ENCODE measurements around the gene KIAA1217. TPM values are rescaled to one million over a fixed set of nuclear protein-coding genes. Genes with fewer than 3 reads are reported as not detected.

KIAA1217 gene
- polyA plus RNA-seq, 1 experiment, result 2.2 TPM

DNA sequence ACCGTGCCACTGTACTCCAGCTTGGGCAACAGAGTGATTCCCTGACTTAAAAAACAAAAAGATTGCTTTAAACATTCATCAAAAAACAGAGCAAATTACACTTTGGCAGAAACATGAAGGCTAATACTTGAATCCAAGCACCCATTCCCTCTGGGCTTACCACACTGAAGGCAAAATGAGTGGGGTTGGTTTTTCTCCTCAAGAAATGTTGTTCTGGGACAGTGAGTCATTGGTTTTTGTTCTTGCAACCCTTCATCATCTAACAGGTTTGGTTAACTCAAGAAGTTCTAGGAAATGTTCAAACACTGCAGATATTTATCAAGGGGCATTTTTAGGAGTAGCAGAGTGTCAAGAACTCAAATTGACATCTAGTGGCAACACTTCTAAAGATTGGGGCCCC is 60.5 kb downstream of the KIAA1217 start:
- Histone ChIP-seq H3K27me3 (ENCODE audit: control insufficient read depth, insufficient read depth, low read length) (no peaks in the 10 kb centered on the region), H3K4me3 (ENCODE audit: low read depth, low read length) (no peak overlapping the region), H3K36me3 (ENCODE audit: control insufficient read depth, insufficient read depth, low read length) (no peaks in the 10 kb centered on the region)
- TF ChIP-seq, protein P1, sequence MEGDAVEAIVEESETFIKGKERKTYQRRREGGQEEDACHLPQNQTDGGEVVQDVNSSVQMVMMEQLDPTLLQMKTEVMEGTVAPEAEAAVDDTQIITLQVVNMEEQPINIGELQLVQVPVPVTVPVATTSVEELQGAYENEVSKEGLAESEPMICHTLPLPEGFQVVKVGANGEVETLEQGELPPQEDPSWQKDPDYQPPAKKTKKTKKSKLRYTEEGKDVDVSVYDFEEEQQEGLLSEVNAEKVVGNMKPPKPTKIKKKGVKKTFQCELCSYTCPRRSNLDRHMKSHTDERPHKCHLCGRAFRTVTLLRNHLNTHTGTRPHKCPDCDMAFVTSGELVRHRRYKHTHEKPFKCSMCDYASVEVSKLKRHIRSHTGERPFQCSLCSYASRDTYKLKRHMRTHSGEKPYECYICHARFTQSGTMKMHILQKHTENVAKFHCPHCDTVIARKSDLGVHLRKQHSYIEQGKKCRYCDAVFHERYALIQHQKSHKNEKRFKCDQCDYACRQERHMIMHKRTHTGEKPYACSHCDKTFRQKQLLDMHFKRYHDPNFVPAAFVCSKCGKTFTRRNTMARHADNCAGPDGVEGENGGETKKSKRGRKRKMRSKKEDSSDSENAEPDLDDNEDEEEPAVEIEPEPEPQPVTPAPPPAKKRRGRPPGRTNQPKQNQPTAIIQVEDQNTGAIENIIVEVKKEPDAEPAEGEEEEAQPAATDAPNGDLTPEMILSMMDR (IDR thresholded peaks at IDR 0.05; ENCODE audit: insufficient read depth, low read depth, low read length), result no peak
- no peak for DNase-seq (ENCODE audit: low read depth)
- POLR2A ChIA-PET, result no interaction called here
- CTCF ChIA-PET, result no interaction called here

DNA sequence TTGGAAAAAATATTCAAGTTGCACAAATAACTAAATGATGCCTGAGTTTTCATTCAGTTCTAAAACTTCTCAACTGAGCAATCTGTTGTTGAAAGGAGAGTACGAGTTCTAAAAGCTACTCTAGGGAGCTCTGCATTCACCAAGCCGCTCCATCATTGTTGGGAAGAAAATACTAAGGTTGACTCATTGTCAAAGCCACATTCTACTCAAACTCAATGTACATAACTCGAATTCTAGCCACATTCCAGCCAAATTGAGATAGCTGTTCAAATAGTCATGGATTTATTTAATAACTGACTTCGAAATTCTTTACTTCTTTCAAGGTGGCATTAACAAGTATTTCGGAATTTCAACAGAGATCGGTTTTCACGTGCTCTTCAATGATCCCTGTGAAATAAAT is 63.4 kb downstream of the KIAA1217 start:
- no peak for DNase-seq (ENCODE audit: low read depth)
- H3K36me3 ChIP-seq (ENCODE audit: control insufficient read depth, insufficient read depth, low read length), result no peaks in the 10 kb centered on the region
- TF ChIP-seq, protein P1 (IDR thresholded peaks at IDR 0.05; ENCODE audit: insufficient read depth, low read depth, low read length), result no peak
- no peak overlapping the region for H3K4me3 ChIP-seq (ENCODE audit: low read depth, low read length)
- POLR2A ChIA-PET, result no interaction called here
- H3K27me3 ChIP-seq (ENCODE audit: control insufficient read depth, insufficient read depth, low read length), result no peaks in the 10 kb centered on the region
- CTCF ChIA-PET, result interaction anchor here (0.7 kb wide), 1 partner anchor 76 kb away, joined by 3 read pairs; no protein-coding TSS in a partner anchor

DNA sequence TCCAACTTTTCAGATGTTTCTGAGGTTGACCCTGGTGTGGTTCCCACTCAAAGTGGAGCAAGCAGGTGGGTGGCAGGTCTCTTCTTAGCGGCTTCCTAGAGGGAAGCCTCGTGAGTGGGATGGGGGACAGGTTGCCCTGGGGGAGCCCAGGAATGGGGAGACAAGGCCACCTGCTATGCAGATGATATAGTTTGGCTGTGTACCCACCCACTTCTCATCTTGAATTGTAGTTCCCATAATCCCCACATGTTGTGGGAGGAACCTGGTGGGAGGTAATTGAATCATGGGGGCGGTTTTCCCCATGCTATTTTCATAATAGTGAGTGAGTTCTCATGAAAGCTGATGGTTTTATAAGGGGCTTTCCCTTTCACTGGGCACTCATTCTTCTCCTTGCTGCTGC is 68.3 kb downstream of the KIAA1217 start:
- Histone ChIP-seq H3K27me3 (ENCODE audit: control insufficient read depth, insufficient read depth, low read length) (no peaks in the 10 kb centered on the region), H3K36me3 (ENCODE audit: control insufficient read depth, insufficient read depth, low read length) (no peaks in the 10 kb centered on the region), H3K4me3 (ENCODE audit: low read depth, low read length) (no peak overlapping the region)
- TF ChIP-seq, protein P1 (IDR thresholded peaks at IDR 0.05; ENCODE audit: insufficient read depth, low read depth, low read length), result no peak
- POLR2A ChIA-PET, result no interaction called here
- CTCF ChIA-PET, result interaction anchor here (1.1 kb wide), 1 partner anchor 20 kb away, joined by 5 read pairs; no protein-coding TSS in a partner anchor
- DNase-seq (ENCODE audit: low read depth), result no peak

DNA sequence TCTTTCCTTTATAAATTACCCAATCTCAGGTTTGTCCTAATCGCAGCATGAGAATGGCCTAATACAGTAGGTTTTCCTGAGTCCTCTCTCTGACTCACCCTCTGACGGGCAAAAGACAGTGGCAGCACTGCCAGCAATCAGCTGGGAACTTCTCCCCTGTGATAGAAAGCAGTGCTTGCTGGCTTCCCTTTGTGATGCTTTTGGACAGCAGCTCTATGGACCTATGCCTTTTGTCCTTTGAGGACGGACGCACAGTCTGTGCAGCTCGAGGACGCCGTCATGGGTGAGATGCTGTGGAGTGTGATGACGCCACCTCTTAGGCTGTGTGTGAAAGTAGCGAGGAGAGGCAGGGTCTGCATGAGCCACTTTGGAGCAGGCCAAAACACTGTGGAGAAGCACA is 68.8 kb downstream of the KIAA1217 start:
- DNase-seq (ENCODE audit: low read depth), result no peak
- CTCF ChIA-PET, result no interaction called here
- no peaks in the 10 kb centered on the region for H3K27me3 ChIP-seq (ENCODE audit: control insufficient read depth, insufficient read depth, low read length)
- POLR2A ChIA-PET, result no interaction called here
- TF ChIP-seq, protein P1 (IDR thresholded peaks at IDR 0.05; ENCODE audit: insufficient read depth, low read depth, low read length), result no peak
- H3K4me3 ChIP-seq (ENCODE audit: low read depth, low read length), result no peak overlapping the region
- no peaks in the 10 kb centered on the region for H3K36me3 ChIP-seq (ENCODE audit: control insufficient read depth, insufficient read depth, low read length)

DNA sequence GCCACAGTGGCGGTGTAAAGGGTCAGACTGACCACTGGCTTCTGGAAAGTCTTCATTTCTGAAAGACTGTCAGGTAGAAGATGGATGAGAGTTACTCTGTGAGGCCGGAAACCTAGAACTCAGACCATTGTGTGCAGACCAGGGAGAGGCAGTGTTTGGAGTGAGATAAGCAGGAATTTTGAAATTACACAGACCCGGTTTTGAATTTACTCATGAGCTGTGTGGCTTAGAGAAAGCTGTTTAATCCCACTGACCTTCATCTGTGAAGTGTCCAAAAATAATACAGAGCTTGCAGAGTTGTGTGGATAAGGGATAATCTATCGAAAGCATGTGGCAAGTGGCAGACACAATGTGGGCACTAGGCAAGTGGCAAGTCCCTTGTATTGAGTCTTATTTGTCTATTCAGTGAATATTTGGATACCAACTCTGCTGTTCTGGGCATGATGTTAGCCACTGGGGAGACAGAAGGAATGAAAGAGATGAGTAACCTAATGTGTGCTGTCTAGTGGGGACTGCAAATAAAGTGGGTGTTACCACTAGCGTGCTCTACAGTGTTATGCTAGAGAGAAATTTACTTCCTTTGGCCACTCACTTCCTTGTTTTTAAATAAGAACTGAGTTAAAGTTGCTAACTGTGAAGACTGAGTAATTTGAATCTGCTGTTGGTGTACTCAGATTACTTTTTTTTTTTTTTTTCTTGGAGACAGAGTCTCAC is 69.4 kb downstream of the KIAA1217 start:
- DNase-seq (ENCODE audit: low read depth), result no peak
- ChIA-PET CTCF (no interaction called here), POLR2A (no interaction called here)
- no peaks in the 10 kb centered on the region for H3K27me3 ChIP-seq (ENCODE audit: control insufficient read depth, insufficient read depth, low read length)
- no peaks in the 10 kb centered on the region for H3K36me3 ChIP-seq (ENCODE audit: control insufficient read depth, insufficient read depth, low read length)
- TF ChIP-seq, protein P1 (IDR thresholded peaks at IDR 0.05; ENCODE audit: insufficient read depth, low read depth, low read length), result no peak
- H3K4me3 ChIP-seq (ENCODE audit: low read depth, low read length), result no peak overlapping the region

All from BJ (cell line).